ENCODE data around the gene GALNT13. TPM values are rescaled to one million over a fixed set of nuclear protein-coding genes. Genes with fewer than 3 reads are reported as not detected.

The GALNT13 gene
- total RNA-seq, 1 donor from 2014 or later = 0.19 TPM

- no peaks in the 10 kb centered on the region for H3K36me3 ChIP-seq
- TF ChIP-seq, protein P1, sequence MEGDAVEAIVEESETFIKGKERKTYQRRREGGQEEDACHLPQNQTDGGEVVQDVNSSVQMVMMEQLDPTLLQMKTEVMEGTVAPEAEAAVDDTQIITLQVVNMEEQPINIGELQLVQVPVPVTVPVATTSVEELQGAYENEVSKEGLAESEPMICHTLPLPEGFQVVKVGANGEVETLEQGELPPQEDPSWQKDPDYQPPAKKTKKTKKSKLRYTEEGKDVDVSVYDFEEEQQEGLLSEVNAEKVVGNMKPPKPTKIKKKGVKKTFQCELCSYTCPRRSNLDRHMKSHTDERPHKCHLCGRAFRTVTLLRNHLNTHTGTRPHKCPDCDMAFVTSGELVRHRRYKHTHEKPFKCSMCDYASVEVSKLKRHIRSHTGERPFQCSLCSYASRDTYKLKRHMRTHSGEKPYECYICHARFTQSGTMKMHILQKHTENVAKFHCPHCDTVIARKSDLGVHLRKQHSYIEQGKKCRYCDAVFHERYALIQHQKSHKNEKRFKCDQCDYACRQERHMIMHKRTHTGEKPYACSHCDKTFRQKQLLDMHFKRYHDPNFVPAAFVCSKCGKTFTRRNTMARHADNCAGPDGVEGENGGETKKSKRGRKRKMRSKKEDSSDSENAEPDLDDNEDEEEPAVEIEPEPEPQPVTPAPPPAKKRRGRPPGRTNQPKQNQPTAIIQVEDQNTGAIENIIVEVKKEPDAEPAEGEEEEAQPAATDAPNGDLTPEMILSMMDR (IDR thresholded peaks at IDR 0.05; ENCODE audit: borderline replicate concordance) = no peak
- H3K9me3 ChIP-seq (replicated peaks) = no peaks in the 10 kb centered on the region
- no peaks in the 10 kb centered on the region for H3K4me1 ChIP-seq
- intact Hi-C loops (cut with micrococcal nuclease) = no loop called here
- H3K27me3 ChIP-seq (ENCODE audit: low read depth) = no peaks in the 10 kb centered on the region
- H3K27ac ChIP-seq (replicated peaks) = no peak overlapping the region
- no peak overlapping the region for H3K4me3 ChIP-seq
- no peak for DNase-seq
Measured at GRCh38 chr2:154203206-154203605, 331.5 kb downstream of the GALNT13 start.

DNA sequence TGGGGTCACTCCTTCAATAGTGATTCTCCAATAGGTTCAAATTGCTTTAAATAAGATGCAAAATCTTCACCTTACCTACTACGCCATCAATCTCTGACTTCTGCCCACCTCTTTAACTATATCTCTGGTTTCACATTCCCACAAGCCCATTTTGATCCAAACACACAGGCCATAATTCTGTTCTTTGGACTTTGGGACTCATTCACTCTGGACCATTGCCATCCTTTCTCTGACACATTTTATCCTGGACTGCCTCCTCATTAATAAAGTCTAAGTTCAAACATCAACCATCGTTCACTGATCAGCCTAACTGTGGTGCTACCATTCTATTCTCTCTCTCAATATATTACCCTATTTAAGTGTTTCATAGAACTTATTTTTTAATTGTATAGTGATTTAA lies 332.2 kb downstream of the GALNT13 start:
- H3K27me3 ChIP-seq (ENCODE audit: low read depth) = no peaks in the 10 kb centered on the region
- intact Hi-C loops (cut with micrococcal nuclease) = no loop called here
- no peak overlapping the region for H3K27ac ChIP-seq (replicated peaks)
- H3K36me3 ChIP-seq = no peaks in the 10 kb centered on the region
- no peak overlapping the region for H3K4me3 ChIP-seq
- no peak for DNase-seq
- TF ChIP-seq, protein P1 (IDR thresholded peaks at IDR 0.05; ENCODE audit: borderline replicate concordance) = no peak
- H3K4me1 ChIP-seq = no peaks in the 10 kb centered on the region
- no peaks in the 10 kb centered on the region for H3K9me3 ChIP-seq (replicated peaks)

GRCh38 chr2:154207288-154208047 lies 335.7 kb downstream of the GALNT13 start:
- no peak for DNase-seq
- Histone ChIP-seq H3K27me3 (ENCODE audit: low read depth) (no peaks in the 10 kb centered on the region), H3K9me3 (replicated peaks) (no peaks in the 10 kb centered on the region), H3K27ac (replicated peaks) (no peak overlapping the region), H3K4me3 (no peak overlapping the region), H3K4me1 (no peaks in the 10 kb centered on the region), H3K36me3 (no peaks in the 10 kb centered on the region)
- intact Hi-C loops (cut with micrococcal nuclease) = no loop called here
- TF ChIP-seq, protein P1 (IDR thresholded peaks at IDR 0.05; ENCODE audit: borderline replicate concordance) = no peak

GRCh38 chr2:154223726-154224125 lies 352.0 kb downstream of the GALNT13 start:
- intact Hi-C loops (cut with micrococcal nuclease) = no loop called here

DNA sequence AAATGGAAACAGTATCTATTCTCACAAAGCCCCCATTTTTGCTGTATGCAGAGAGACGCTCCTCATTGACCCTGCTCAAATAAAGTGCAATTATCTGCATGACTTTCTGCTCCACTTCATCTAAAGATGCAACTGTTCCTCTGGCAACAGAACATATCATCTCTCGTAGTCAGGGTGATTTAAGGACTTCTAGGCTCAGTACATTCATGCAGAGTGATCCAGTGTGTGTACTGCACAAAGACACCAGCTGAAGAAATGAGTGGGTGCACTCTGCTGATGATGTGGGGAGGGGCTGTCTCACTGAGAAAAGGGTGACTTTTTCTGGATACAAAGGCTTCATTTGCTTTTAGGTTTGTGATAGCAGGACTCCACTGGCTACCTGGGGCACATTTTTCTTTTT lies 355.2 kb downstream of the GALNT13 start:
- Histone ChIP-seq H3K27ac (replicated peaks) (no peak overlapping the region), H3K4me1 (no peaks in the 10 kb centered on the region), H3K36me3 (no peaks in the 10 kb centered on the region), H3K27me3 (ENCODE audit: low read depth) (no peaks in the 10 kb centered on the region), H3K9me3 (replicated peaks) (peaks cover 3% of the 10 kb centered on the region), H3K4me3 (no peak overlapping the region)
- TF ChIP-seq, protein P1 (IDR thresholded peaks at IDR 0.05; ENCODE audit: borderline replicate concordance) = no peak
- DNase-seq = no peak
- intact Hi-C loops (cut with micrococcal nuclease) = no loop called here

More at GRCh38 chr2:154223726-154224125, 352.0 kb downstream of the GALNT13 start:
- Histone ChIP-seq H3K27ac (replicated peaks) (no peak overlapping the region), H3K4me3 (no peak overlapping the region), H3K9me3 (replicated peaks) (peaks cover 3% of the 10 kb centered on the region), H3K27me3 (ENCODE audit: low read depth) (no peaks in the 10 kb centered on the region), H3K36me3 (no peaks in the 10 kb centered on the region), H3K4me1 (no peaks in the 10 kb centered on the region)
- no peak for DNase-seq
- TF ChIP-seq, protein P1 (IDR thresholded peaks at IDR 0.05; ENCODE audit: borderline replicate concordance) = no peak
